ENCODE results near the gene MXRA7.
"Not testable (repeated sequence)": the region's sequence is repeated elsewhere in the genome, so short reads cannot be mapped to it uniquely, and the experiment has no call there.

The MXRA7 gene

GRCh38 chr17:76640550-76641380 lies 70.0 kb downstream of the MXRA7 start:
- no peak for DNase-seq

- no peak for DNase-seq
Observed at GRCh38 chr17:76638263-76638662, 72.5 kb downstream of the MXRA7 start.

GRCh38 chr17:76636486-76637206 lies 74.1 kb downstream of the MXRA7 start:
- DNase-seq, result not testable (repeated sequence)

DNA sequence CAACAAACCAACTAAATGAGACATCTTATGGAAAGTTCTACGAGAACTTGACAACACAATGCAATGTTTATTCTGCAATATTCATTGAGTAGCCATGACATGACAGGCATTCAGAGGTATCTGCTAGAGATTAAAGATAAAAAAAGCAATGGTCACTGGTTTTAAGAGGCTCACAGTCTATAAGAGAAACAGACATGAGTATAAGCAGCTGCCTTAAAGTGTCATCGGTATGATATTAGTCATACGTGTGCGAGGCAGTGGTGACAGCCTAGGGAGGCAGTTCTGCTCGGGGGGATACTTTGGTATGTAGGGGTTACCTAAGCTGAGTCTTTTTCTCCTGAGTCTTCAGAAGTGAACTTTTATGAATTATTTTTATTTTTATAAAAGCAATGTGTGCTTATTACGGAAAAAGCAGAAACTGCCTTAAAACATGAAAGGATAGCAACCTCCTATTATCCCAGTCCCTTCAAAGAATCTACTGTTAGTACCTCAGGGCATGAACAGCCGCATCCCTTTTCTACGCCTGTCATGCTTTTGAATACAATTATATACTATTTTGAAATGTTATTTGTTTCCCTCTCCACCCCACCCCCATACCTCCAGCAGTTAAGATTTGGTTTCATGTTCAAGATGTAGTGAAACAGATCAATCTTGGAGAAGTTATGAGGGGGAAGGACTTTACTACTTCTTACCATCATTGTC lies 75.0 kb downstream of the MXRA7 start:
- DNase-seq, result no peak

GRCh38 chr17:76635039-76635438 lies 75.7 kb downstream of the MXRA7 start:
- no peak for DNase-seq

GRCh38 chr17:76633628-76634328 lies 77.0 kb downstream of the MXRA7 start:
- DNase-seq, result no peak

DNA sequence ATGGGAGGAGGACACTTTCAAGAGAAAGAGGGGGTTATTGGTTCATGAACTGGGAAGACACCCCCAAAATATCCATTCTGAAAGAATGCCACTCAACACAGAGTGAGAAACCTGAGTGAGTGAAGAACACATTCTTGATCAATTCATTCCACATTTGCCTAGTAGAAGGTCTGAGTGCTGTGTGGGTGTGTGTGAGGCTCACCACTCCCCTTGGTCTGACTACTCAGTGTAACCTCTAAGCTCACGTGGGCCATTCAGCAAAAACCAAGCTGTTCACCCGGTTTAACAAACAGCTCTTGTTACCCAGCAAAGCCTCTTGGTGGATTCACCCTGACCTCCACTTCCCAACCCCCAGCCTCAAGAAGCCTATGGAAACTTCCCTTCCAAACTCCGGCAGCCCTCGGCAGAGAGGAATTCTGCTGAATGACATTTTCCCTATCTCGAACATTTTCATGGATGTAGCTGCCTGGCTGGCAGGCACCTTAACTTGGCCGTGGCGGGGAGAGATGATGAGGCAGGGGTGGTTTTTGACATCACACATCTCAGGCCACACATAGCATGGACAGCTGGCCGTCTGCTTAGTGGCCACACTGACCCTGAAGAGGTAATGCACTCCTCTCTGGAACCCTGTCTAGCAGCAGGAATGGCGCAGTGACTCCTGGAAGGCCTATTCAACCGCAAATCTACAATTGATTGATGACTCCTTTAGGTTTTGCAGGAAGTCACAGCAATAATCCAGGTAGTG lies 78.8 kb downstream of the MXRA7 start:
- DNase-seq, result no peak

DNA sequence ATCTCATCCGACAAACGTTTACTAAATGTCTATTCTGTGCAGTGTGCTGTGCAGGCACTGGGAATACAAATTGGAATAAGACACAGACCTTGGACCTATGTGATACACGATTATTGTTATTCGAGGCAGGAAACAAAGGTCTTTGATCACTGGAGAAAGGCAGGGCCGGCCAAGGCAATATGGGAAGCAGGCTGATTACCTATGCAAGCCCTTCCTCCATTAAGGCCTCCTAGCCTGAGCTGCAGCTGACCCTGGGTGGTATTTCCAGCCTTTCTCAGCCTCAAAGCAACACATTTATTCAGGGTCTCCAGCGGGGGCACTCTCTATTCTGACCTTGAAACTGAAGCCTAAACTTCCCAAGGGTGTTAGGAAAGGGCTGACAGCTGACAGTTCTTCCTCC lies 80.6 kb downstream of the MXRA7 start:
- no peak for DNase-seq
